Activated CD4-positive, alpha-beta T cell treated with anti-CD3 and anti-CD28 coated beads for 36 hours (primary cell): ENCODE data around the gene TECTB. TPM values are rescaled to one million over a fixed set of nuclear protein-coding genes. Genes with fewer than 3 reads are reported as not detected.

Experiments used
- ATAC-seq: fragments of 200-7000 bp; cut with Tn5 transposase; one replicate; pipeline ENCODE4 v1.10.0; 2021; ENCODE audit warnings: mild to moderate bottlenecking, moderate library complexity
- CTCF ChIA-PET: fragments of 350-600 bp; sonication (Branson Sonifier 250); formaldehyde crosslinking; loops from one replicate; lab custom pipeline; 2021; ENCODE audit warnings: antibody characterized with exemption; lab: Charles Lee
- POLR2A ChIA-PET: fragments of 350-600 bp; sonication (Branson Sonifier 250); formaldehyde crosslinking; loops from one replicate; lab custom pipeline; 2021; ENCODE audit warnings: antibody characterized with exemption, inconsistent platforms; lab: Charles Lee
- DNase-seq: peaks from one replicate; pipeline ENCODE4 v3.0.0-alpha.2; 2020
- H3K27ac Mint-ChIP-seq: one replicate; pipeline ENCODE4 v1.8.0; 2021; ENCODE audit warnings: mixed read lengths
- H3K27me3 Mint-ChIP-seq: one replicate; pipeline ENCODE4 v1.8.0; 2021; ENCODE audit warnings: mixed read lengths
- H3K36me3 Mint-ChIP-seq: one replicate; pipeline ENCODE4 v1.8.0; 2021; ENCODE audit warnings: low read depth, mixed read lengths
- H3K4me1 Mint-ChIP-seq: one replicate; pipeline ENCODE4 v1.8.0; 2021; ENCODE audit warnings: mixed read lengths
- H3K4me3 Mint-ChIP-seq: one replicate; pipeline ENCODE4 v1.8.0; 2021; ENCODE audit warnings: mild to moderate bottlenecking, moderate library complexity, mixed read lengths
- H3K9me3 Mint-ChIP-seq: one replicate; pipeline ENCODE4 v1.8.0; 2021; ENCODE audit warnings: low read depth, mixed read lengths
- intact Hi-C, 2 experiments: fragments of 100-400 bp; cut with DNase I in 1 of 2; cut with micrococcal nuclease in 1 of 2; formaldehyde crosslinking; loops; one replicate each; pipeline versions ENCODE4 v1.14.2 to v1.15.1; 2022 to 2024; cut with DNase I, micrococcal nuclease
- total RNA-seq, 2 experiments: library from RNA; stranded (reverse); gene quantifications; one replicate each; pipeline ENCODE4 v1.2.3, GENCODE V29; 2021

Gene TECTB
- total RNA-seq, result not detected

GRCh38 chr10:112283100-112283499, at the start of gene TECTB:
TSS of gene TECTB (plus strand) at chr10:112283400. CDS start at chr10:112283735, 335 bp downstream.
- POLR2A ChIA-PET, result no interaction called here

DNA sequence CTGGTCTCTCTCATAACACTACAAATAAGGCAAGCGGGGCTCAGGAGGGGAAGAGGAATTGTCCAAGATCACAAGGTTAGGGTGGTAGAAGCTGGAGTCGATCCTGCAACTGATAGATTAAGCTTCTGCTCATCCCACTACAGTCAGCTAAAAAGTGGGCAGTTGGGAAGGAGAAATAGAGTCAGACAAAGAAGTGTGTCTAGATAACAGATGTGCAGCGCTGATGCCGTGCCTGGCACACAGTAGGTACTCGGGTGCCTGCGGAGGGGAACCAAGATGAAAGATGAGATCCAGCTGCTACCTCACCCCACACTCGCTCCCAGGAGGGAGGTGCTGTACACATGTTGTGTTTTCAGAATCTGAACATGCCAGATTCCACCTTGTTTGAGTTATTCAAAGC, 48.1 kb upstream of the TECTB start:
- ATAC-seq (no peak), DNase-seq (no peak)
- H3K4me3 Mint-ChIP-seq, result no peak overlapping the region
- H3K4me1 Mint-ChIP-seq, result no peaks in the 10 kb centered on the region
- POLR2A ChIA-PET, result interaction anchor here (0.7 kb wide), 1 partner anchor 1716 kb away, joined by 3 read pairs; no protein-coding TSS in a partner anchor
- H3K27me3 Mint-ChIP-seq, result peaks cover 7% of the 10 kb centered on the region
- peaks cover 7% of the 10 kb centered on the region for H3K9me3 Mint-ChIP-seq
- H3K27ac Mint-ChIP-seq, result no peak overlapping the region
- CTCF ChIA-PET, result no interaction called here
- intact Hi-C loops, result no loop called here
- H3K36me3 Mint-ChIP-seq, result peaks cover 3% of the 10 kb centered on the region

More at GRCh38 chr10:112283100-112283499, at the start of gene TECTB:
- Mint-ChIP-seq H3K4me3 (no peak within 1 kb of the TSS), H3K27ac (no peak within 1 kb of the TSS), H3K36me3 (no peaks in the 10 kb centered on the region), H3K4me1 (no peaks in the 10 kb centered on the region), H3K9me3 (no peaks in the 10 kb centered on the region), H3K27me3 (peaks cover 17% of the 10 kb centered on the region)
- ATAC-seq, result no peak
- CTCF ChIA-PET, result no interaction called here
- intact Hi-C loops, result no loop called here
- DNase-seq, result no peak

DNA sequence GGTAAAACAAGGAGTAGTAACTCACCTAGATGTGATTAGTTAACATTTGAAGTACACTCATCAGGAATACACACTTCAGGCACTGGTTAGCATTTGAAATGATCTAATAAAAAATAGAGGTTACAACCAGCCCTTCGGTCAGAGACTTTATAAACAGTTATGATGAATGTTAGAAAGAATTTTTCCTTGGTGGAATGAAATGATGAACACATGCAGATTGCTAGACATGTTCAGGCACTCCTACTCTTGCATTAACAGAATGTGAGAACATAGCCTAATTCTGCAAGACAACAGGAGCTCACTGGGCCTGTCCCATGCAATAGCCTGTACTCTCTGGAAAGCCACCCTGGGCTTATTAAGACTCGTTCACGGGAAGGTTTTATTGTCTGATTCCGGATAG, 47.3 kb upstream of the TECTB start:
- Mint-ChIP-seq H3K4me1 (no peaks in the 10 kb centered on the region), H3K4me3 (no peak overlapping the region), H3K9me3 (peaks cover 8% of the 10 kb centered on the region), H3K27me3 (peaks cover 7% of the 10 kb centered on the region), H3K36me3 (peaks cover 3% of the 10 kb centered on the region), H3K27ac (no peak overlapping the region)
- intact Hi-C loops, result no loop called here
- DNase-seq (no peak), ATAC-seq (no peak)
- CTCF ChIA-PET, result no interaction called here
- POLR2A ChIA-PET, result no interaction called here

- POLR2A ChIA-PET, result no interaction called here
- Mint-ChIP-seq H3K27me3 (peaks cover 4% of the 10 kb centered on the region), H3K4me1 (no peaks in the 10 kb centered on the region), H3K27ac (no peak overlapping the region), H3K36me3 (peaks cover 3% of the 10 kb centered on the region), H3K4me3 (no peak overlapping the region), H3K9me3 (peaks cover 12% of the 10 kb centered on the region)
- intact Hi-C loops, result no loop called here
- ATAC-seq, result no peak
- no peak for DNase-seq
- CTCF ChIA-PET, result no interaction called here
Observed at GRCh38 chr10:112236486-112236885, 46.7 kb upstream of the TECTB start.

GRCh38 chr10:112239347-112239746, 43.9 kb upstream of the TECTB start:
- Mint-ChIP-seq H3K4me1 (no peaks in the 10 kb centered on the region), H3K4me3 (no peak overlapping the region), H3K9me3 (peaks cover 12% of the 10 kb centered on the region), H3K36me3 (peaks cover 3% of the 10 kb centered on the region), H3K27ac (no peak overlapping the region), H3K27me3 (peaks cover 3% of the 10 kb centered on the region)
- no peak for ATAC-seq
- intact Hi-C loops, result no loop called here
- ChIA-PET CTCF (no interaction called here), POLR2A (no interaction called here)
- DNase-seq, result no peak

DNA sequence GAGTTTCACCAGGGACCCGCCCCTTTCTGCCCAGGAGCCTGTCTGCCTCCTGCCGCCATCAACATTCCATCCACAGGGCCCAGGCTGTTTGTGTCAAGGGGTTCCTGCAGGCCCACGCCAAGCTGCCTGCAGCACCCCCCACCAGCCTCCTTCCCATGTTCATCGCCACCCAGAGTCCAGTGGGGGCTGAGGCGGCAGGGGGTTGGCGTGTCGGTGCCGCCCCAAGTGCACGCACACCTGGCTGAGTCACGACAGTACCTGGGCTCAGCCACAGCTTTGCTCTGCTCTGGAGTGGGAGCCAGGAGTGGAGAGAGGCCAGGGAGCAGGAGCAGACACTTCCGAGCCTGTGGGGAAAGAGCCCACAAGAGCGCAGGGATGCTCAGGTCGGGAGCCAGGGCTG, 42.8 kb upstream of the TECTB start:
- Mint-ChIP-seq H3K36me3 (peaks cover 3% of the 10 kb centered on the region), H3K27ac (no peak overlapping the region), H3K4me3 (no peak overlapping the region), H3K4me1 (no peaks in the 10 kb centered on the region), H3K27me3 (peaks cover 3% of the 10 kb centered on the region), H3K9me3 (peaks cover 12% of the 10 kb centered on the region)
- ChIA-PET POLR2A (no interaction called here), CTCF (no interaction called here)
- intact Hi-C loops, result no loop called here
- DNase-seq (no peak), ATAC-seq (no peak)

- CTCF ChIA-PET, result no interaction called here
- intact Hi-C loops, result no loop called here
- Mint-ChIP-seq H3K4me3 (no peak overlapping the region), H3K27me3 (peaks cover 3% of the 10 kb centered on the region), H3K27ac (no peak overlapping the region), H3K4me1 (no peaks in the 10 kb centered on the region), H3K36me3 (peaks cover 3% of the 10 kb centered on the region), H3K9me3 (peaks cover 12% of the 10 kb centered on the region)
- ATAC-seq (no peak), DNase-seq (no peak)
- POLR2A ChIA-PET, result no interaction called here
Observed at GRCh38 chr10:112241651-112242341, 41.4 kb upstream of the TECTB start.

- CTCF ChIA-PET, result no interaction called here
- POLR2A ChIA-PET, result no interaction called here
- Mint-ChIP-seq H3K4me1 (no peaks in the 10 kb centered on the region), H3K4me3 (no peak overlapping the region), H3K27ac (no peak overlapping the region), H3K9me3 (peaks cover 12% of the 10 kb centered on the region), H3K36me3 (peaks cover 3% of the 10 kb centered on the region), H3K27me3 (peaks cover 3% of the 10 kb centered on the region)
- intact Hi-C loops, result no loop called here
- ATAC-seq, result no peak
- DNase-seq, result no peak
Observed at GRCh38 chr10:112242769-112243168, 40.4 kb upstream of the TECTB start.

DNA sequence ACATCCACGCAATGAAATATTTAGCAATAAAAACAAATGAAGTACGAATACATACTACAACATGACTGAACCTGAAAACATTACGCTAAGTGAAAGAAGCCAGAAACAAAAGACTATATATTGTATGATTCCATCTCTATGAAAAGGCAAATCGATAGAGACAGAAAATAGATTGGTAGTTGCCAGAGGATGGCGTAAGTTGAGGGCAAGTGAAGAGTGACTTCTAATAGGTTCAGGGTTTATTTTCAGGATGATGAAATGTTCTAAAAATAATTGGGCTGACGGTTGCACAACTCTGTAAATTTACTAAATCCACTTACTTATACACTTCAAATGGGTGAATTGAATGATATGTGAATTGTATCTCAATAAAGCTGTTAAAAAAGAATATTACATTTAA, 39.5 kb upstream of the TECTB start:
- DNase-seq (no peak), ATAC-seq (no peak)
- peaks cover 12% of the 10 kb centered on the region for H3K9me3 Mint-ChIP-seq
- no peak overlapping the region for H3K27ac Mint-ChIP-seq
- POLR2A ChIA-PET, result no interaction called here
- H3K4me3 Mint-ChIP-seq, result no peak overlapping the region
- CTCF ChIA-PET, result no interaction called here
- H3K27me3 Mint-ChIP-seq, result peaks cover 2% of the 10 kb centered on the region
- H3K4me1 Mint-ChIP-seq, result no peaks in the 10 kb centered on the region
- intact Hi-C loops, result no loop called here
- H3K36me3 Mint-ChIP-seq, result peaks cover 3% of the 10 kb centered on the region

DNA sequence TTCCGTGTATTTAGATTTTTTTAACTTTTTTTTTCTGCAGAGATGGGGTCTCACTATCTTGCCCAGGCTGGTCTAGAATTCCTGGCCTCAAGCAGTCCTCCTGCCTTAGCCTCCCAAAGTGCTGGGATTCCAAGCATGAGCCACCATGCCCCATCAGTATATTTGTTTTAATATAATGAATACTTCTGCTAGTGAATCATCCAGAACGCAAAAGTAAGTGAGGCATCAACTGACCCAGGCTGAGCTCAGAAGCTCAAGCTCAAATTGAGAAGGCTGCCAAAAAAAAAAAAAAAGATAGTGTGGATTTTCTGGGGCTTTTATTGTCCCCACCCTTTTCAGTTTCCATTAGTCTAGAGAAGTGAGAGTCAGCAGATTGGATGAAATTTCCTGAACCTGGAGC, 39.0 kb upstream of the TECTB start:
- Mint-ChIP-seq H3K27me3 (peaks cover 2% of the 10 kb centered on the region), H3K4me3 (no peak overlapping the region), H3K27ac (no peak overlapping the region), H3K4me1 (no peaks in the 10 kb centered on the region), H3K9me3 (peaks cover 13% of the 10 kb centered on the region), H3K36me3 (peaks cover 3% of the 10 kb centered on the region)
- intact Hi-C loops, result no loop called here
- ChIA-PET POLR2A (no interaction called here), CTCF (no interaction called here)
- ATAC-seq (no peak), DNase-seq (no peak)

DNA sequence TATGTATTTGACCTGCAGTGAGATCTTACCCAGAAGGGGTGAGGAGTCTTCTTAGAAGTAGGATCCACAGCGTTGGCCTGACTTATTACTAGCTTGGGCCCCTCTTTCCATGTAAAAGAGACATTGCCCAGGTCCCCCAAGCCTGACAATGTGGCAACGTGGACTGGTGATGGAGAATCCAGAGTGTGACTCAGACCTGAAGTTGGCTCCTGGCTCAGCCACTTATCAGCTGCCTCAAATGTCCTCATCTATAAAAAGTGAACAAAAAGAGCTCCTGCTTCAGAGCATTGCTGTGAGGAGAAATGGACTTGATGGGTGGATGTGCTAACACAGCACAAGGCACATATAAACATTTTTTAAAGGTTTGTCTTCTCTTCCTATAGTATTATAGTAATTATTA, 35.4 kb upstream of the TECTB start:
- H3K27ac Mint-ChIP-seq, result no peak overlapping the region
- H3K4me1 Mint-ChIP-seq, result no peaks in the 10 kb centered on the region
- intact Hi-C loops, result no loop called here
- no peaks in the 10 kb centered on the region for H3K36me3 Mint-ChIP-seq
- DNase-seq (no peak), ATAC-seq (no peak)
- no peak overlapping the region for H3K4me3 Mint-ChIP-seq
- ChIA-PET CTCF (no interaction called here), POLR2A (no interaction called here)
- H3K27me3 Mint-ChIP-seq, result no peaks in the 10 kb centered on the region
- H3K9me3 Mint-ChIP-seq, result peaks cover 11% of the 10 kb centered on the region

DNA sequence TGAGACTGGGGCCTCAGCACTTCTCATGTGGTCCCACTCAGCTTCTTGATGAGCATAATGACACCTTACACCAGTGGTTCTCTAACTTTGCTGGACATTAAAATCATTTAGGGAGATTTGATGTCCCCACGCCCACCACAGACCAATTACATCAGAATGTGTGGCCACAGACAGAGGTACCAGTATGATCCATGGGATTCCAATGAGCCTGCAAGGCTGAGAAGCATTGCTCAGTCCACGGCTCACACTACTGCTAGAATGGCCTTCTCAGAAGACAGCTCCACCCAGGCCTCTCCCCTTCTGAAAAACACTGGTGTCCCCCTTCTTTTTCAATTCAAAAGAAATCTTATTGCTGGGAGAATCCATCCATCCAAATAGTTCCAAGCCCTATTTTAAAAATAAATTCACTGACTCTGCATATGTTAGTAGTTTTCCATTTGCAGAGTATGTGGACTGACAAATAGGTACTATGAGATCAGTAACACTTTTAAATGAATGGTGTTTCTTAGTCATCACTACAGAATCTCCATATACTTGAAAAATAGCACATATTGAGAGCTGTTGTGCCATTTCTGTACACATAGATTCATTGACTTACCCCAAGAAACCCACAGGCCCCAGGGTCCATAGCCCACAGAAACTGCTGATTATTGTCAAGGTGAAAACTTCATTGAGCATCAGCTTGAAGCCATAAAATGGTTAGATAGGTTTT, 34.5 kb upstream of the TECTB start:
- Mint-ChIP-seq H3K4me1 (no peaks in the 10 kb centered on the region), H3K4me3 (no peak overlapping the region), H3K27ac (no peak overlapping the region), H3K36me3 (no peaks in the 10 kb centered on the region), H3K9me3 (peaks cover 11% of the 10 kb centered on the region), H3K27me3 (no peaks in the 10 kb centered on the region)
- ChIA-PET POLR2A (no interaction called here), CTCF (no interaction called here)
- DNase-seq, result no peak
- ATAC-seq, result no peak
- intact Hi-C loops, result no loop called here
